Esophagus muscularis mucosa (tissue), 4 donors: Measurements from ENCODE around the gene CABP4.

ENCODE experiments used
- EP300 ChIP-seq: sonication (generic); formaldehyde crosslinking; IDR thresholded peaks from one replicate; pipeline ENCODE4 v1.6.1; 2017; ENCODE audit warnings: antibody characterized with exemption
- POLR2A ChIP-seq: fragments of 450-650 bp; IDR thresholded peaks from one replicate; pipeline ENCODE4 v1.6.1; 2017; ENCODE audit warnings: antibody characterized with exemption, moderate library complexity, mild to moderate bottlenecking, low read depth
- POLR2AphosphoS5 ChIP-seq, 2 donors: sonication (generic); formaldehyde crosslinking; IDR thresholded peaks; one replicate each; pipeline ENCODE4 v1.6.1; 2017; ENCODE audit warnings: antibody characterized with exemption in 2 of 2
- TF ChIP-seq, protein P1 (sequence below), 3 experiments: fragments of 200-600 bp in 2 of 3; fragments of 450-650 bp in 1 of 3; sonication (generic) in 2 of 3; IDR thresholded peaks; one replicate each; pipeline ENCODE4 v1.5.1; 2017 to 2019; ENCODE audit warnings: antibody characterized with exemption in 3 of 3, mild to moderate bottlenecking in 2 of 3, moderate library complexity in 1 of 3

GRCh38 chr11:67498544-67498972 lies 43.4 kb downstream of the CABP4 start:
- no peak for TF ChIP-seq EP300
- TF ChIP-seq, protein P1, sequence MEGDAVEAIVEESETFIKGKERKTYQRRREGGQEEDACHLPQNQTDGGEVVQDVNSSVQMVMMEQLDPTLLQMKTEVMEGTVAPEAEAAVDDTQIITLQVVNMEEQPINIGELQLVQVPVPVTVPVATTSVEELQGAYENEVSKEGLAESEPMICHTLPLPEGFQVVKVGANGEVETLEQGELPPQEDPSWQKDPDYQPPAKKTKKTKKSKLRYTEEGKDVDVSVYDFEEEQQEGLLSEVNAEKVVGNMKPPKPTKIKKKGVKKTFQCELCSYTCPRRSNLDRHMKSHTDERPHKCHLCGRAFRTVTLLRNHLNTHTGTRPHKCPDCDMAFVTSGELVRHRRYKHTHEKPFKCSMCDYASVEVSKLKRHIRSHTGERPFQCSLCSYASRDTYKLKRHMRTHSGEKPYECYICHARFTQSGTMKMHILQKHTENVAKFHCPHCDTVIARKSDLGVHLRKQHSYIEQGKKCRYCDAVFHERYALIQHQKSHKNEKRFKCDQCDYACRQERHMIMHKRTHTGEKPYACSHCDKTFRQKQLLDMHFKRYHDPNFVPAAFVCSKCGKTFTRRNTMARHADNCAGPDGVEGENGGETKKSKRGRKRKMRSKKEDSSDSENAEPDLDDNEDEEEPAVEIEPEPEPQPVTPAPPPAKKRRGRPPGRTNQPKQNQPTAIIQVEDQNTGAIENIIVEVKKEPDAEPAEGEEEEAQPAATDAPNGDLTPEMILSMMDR (IDR thresholded peaks at IDR 0.05) = no peak
- TF ChIP-seq POLR2AphosphoS5 (IDR thresholded peaks at IDR 0.05) = peak in 1 of 2 donors; percentile 18
- TF ChIP-seq POLR2A = no peak
